RWPE2 (cell line): ENCODE measurements around the gene NR6A1.
A peak's percentile ranks its signal among the peaks of the same experiment; 100 is the strongest.

Experiments used
- ATAC-seq: fragments of 200-7000 bp; cut with Tn5 transposase; 3 replicates; pipeline ENCODE4 v1.9.1; 2021; ENCODE audit warnings: low read depth
- DNase-seq: peaks from one replicate; pipeline ENCODE4 v3.0.0-alpha.2; 2020; ENCODE audit warnings: low spot score
- H3K27ac ChIP-seq: fragments of 450-650 bp; 2 replicates; pipeline ENCODE4 v1.5.1; 2017; ENCODE audit warnings: mild to moderate bottlenecking; ENCODE audit not compliant: poor library complexity, severe bottlenecking
- H3K27me3 ChIP-seq: fragments of 250-450 bp; sonication (Bioruptor Pico); 2 replicates; pipeline ENCODE4 v1.5.1; 2021; ENCODE audit warnings: mild to moderate bottlenecking, moderate library complexity; ENCODE audit not compliant: insufficient read depth, poor library complexity, severe bottlenecking
- H3K36me3 ChIP-seq: fragments of 250-450 bp; sonication (Bioruptor Pico); 2 replicates; pipeline ENCODE4 v1.5.1; 2020; ENCODE audit warnings: low read depth, mild to moderate bottlenecking, moderate library complexity
- H3K4me1 ChIP-seq: fragments of 250-450 bp; sonication (Bioruptor Pico); 2 replicates; pipeline ENCODE4 v1.5.1; 2021; ENCODE audit warnings: mild to moderate bottlenecking, moderate library complexity; ENCODE audit not compliant: insufficient read depth, poor library complexity, severe bottlenecking
- H3K4me3 ChIP-seq: fragments of 250-450 bp; sonication (Bioruptor Pico); 2 replicates; pipeline ENCODE4 v1.5.1; 2021; ENCODE audit warnings: mild to moderate bottlenecking, moderate library complexity; ENCODE audit not compliant: severe bottlenecking
- H3K9me3 ChIP-seq: fragments of 250-450 bp; sonication (Bioruptor Pico); 2 replicates; pipeline ENCODE4 v1.5.1; 2021; ENCODE audit warnings: mild to moderate bottlenecking, moderate library complexity; ENCODE audit not compliant: severe bottlenecking
- CTCF ChIP-seq: fragments of 450-650 bp; IDR thresholded peaks from one replicate; pipeline ENCODE4 v1.5.1; 2017; ENCODE audit warnings: mild to moderate bottlenecking, moderate library complexity; ENCODE audit not compliant: poor library complexity, severe bottlenecking

Gene NR6A1

GRCh38 chr9:124782661-124783574, 11.8 kb upstream of the NR6A1 start:
- Histone ChIP-seq H3K4me1 (peaks cover 15% of the 10 kb centered on the region), H3K36me3 (no peaks in the 10 kb centered on the region), H3K27me3 (no peaks in the 10 kb centered on the region), H3K4me3 (no peak overlapping the region), H3K27ac (peak overlapping the region; percentile 6), H3K9me3 (no peaks in the 10 kb centered on the region)
- no peak for TF ChIP-seq CTCF
- ATAC-seq: no peak
- DNase-seq: no peak

GRCh38 chr9:124781967-124782660, 11.0 kb upstream of the NR6A1 start:
- peaks cover 15% of the 10 kb centered on the region for H3K4me1 ChIP-seq
- H3K9me3 ChIP-seq: no peaks in the 10 kb centered on the region
- ATAC-seq (no peak), DNase-seq (no peak)
- TF ChIP-seq CTCF: no peak
- H3K27me3 ChIP-seq: no peaks in the 10 kb centered on the region
- H3K4me3 ChIP-seq: no peak overlapping the region
- no peaks in the 10 kb centered on the region for H3K36me3 ChIP-seq
- no peak overlapping the region for H3K27ac ChIP-seq

- Histone ChIP-seq H3K36me3 (no peaks in the 10 kb centered on the region), H3K4me3 (no peak overlapping the region), H3K4me1 (peaks cover 15% of the 10 kb centered on the region), H3K27me3 (no peaks in the 10 kb centered on the region), H3K9me3 (no peaks in the 10 kb centered on the region), H3K27ac (no peak overlapping the region)
- DNase-seq (no peak), ATAC-seq (no peak)
- TF ChIP-seq CTCF: no peak
These were observed 9.6 kb upstream of the NR6A1 start for GRCh38 chr9:124780757-124781151.

- H3K9me3 ChIP-seq: no peaks in the 10 kb centered on the region
- DNase-seq: no peak
- H3K27me3 ChIP-seq: no peaks in the 10 kb centered on the region
- H3K4me1 ChIP-seq: peaks cover 15% of the 10 kb centered on the region
- no peak for TF ChIP-seq CTCF
- H3K4me3 ChIP-seq: no peak overlapping the region
- H3K27ac ChIP-seq: peak overlapping the region; percentile 29
- no peak for ATAC-seq
- H3K36me3 ChIP-seq: no peaks in the 10 kb centered on the region
These were observed 9.1 kb upstream of the NR6A1 start for GRCh38 chr9:124780060-124780756.
